Gastroesophageal sphincter (tissue), 4 donors: ENCODE results near the gene SEPTIN11. TPM values are rescaled to one million over a fixed set of nuclear protein-coding genes. Genes with fewer than 3 reads are reported as not detected.

Source experiments
- ATAC-seq: fragments of 150-250 bp; one replicate; pipeline ENCODE4 v1.9.1; 2016; ENCODE audit warnings: mild to moderate bottlenecking, moderate library complexity
- H3K27ac ChIP-seq, 4 donors: fragments of 200-600 bp; sonication (generic) in 3 of 4; 1 replicate in 3 of 4; 2 replicates in 1 of 4; pipeline ENCODE4 v1.5.1; 2016 to 2019
- H3K27me3 ChIP-seq: fragments of 200-600 bp; sonication (generic); one replicate; pipeline ENCODE4 v1.5.1; 2019
- H3K36me3 ChIP-seq, 2 donors: fragments of 200-600 bp; sonication (generic); one replicate each; pipeline ENCODE4 v1.5.1; 2019; ENCODE audit warnings: control low read depth in 1 of 2
- H3K4me1 ChIP-seq, 3 donors: fragments of 200-600 bp; sonication (generic); 1 replicate in 2 of 3; 2 replicates in 1 of 3; pipeline ENCODE4 v1.5.1; 2016 to 2019; ENCODE audit warnings: control low read depth in 2 of 3
- H3K4me3 ChIP-seq, 2 donors: fragments of 200-600 bp; sonication (generic); one replicate each; pipeline ENCODE4 v1.5.1; 2019; ENCODE audit warnings: mild to moderate bottlenecking in 1 of 2, moderate library complexity in 1 of 2
- H3K9me3 ChIP-seq, 3 donors: fragments of 200-600 bp; sonication (generic); one replicate each; pipeline ENCODE4 v1.5.1; 2017 to 2019; ENCODE audit warnings: control low read depth in 2 of 3
- CTCF ChIP-seq, 4 experiments: fragments of 200-600 bp in 2 of 4; fragments of 450-650 bp in 2 of 4; sonication (generic) in 1 of 4; IDR thresholded peaks; one replicate each; pipeline ENCODE4 v1.5.1; 2017 to 2019; ENCODE audit warnings: antibody characterized with exemption in 4 of 4, mild to moderate bottlenecking in 2 of 4, moderate library complexity in 2 of 4
- EP300 ChIP-seq: sonication (generic); formaldehyde crosslinking; IDR thresholded peaks from one replicate; pipeline ENCODE4 v1.6.1; 2017; ENCODE audit warnings: antibody characterized with exemption, mild to moderate bottlenecking
- POLR2A ChIP-seq, 2 donors: fragments of 450-650 bp; IDR thresholded peaks; one replicate each; pipeline ENCODE4 v1.6.1; 2017; ENCODE audit warnings: antibody characterized with exemption in 2 of 2, mild to moderate bottlenecking in 2 of 2, moderate library complexity in 1 of 2
- POLR2AphosphoS5 ChIP-seq: sonication (generic); formaldehyde crosslinking; IDR thresholded peaks from one replicate; pipeline ENCODE4 v1.6.1; 2017; ENCODE audit warnings: antibody characterized with exemption
- WGBS, 2 donors: methylation state at CpG; one replicate each; pipeline ENCODE4 v1.1.5; 2018; ENCODE audit warnings: low coverage in 1 of 2; 5-methylcytosine and 5-hydroxymethylcytosine counted together
- total RNA-seq, 4 donors: library from RNA; depleted of rRNA; stranded (reverse); fragments of >200 nt; gene quantifications; one replicate each; pipeline ENCODE4 v1.1.0, GENCODE V29; 2016

The SEPTIN11 gene
- total RNA-seq, 4 donors from 2014 or later: 65.1 to 192 (median 97.8) TPM

GRCh38 chr4:76995776-76996175 is 46.2 kb downstream of the SEPTIN11 start:
- Histone ChIP-seq H3K36me3 (peaks cover 0 to 37% of the 10 kb centered on the region in 2 donors), H3K27ac (no peak overlapping the region), H3K27me3 (no peaks in the 10 kb centered on the region), H3K4me1 (peaks cover 0 to 7% (median 0%) of the 10 kb centered on the region in 3 donors), H3K4me3 (no peak overlapping the region), H3K9me3 (no peaks in the 10 kb centered on the region)
- WGBS, 2 donors: 88 to 100% methylated on average over 1 of the region's 1 CpG
- no peak for ATAC-seq
- TF ChIP-seq EP300 (no peak), CTCF (IDR thresholded peaks at IDR 0.05) (no peak), POLR2AphosphoS5 (no peak), POLR2A (IDR thresholded peaks at IDR 0.05) (no peak)

- no peak overlapping the region for H3K27ac ChIP-seq
- no peak overlapping the region for H3K4me3 ChIP-seq
- H3K36me3 ChIP-seq: peaks cover 0 to 37% of the 10 kb centered on the region in 2 donors
- no peaks in the 10 kb centered on the region for H3K9me3 ChIP-seq
- ATAC-seq: no peak
- TF ChIP-seq CTCF (IDR thresholded peaks at IDR 0.05) (no peak), POLR2A (IDR thresholded peaks at IDR 0.05) (no peak), POLR2AphosphoS5 (no peak), EP300 (no peak)
- peaks cover 0 to 12% (median 0%) of the 10 kb centered on the region in 3 donors for H3K4me1 ChIP-seq
- no peaks in the 10 kb centered on the region for H3K27me3 ChIP-seq
- 95 to 100% methylated on average over 2 of the region's 2 CpGs for WGBS, 2 donors
These were observed 46.9 kb downstream of the SEPTIN11 start for GRCh38 chr4:76996445-76996844.

DNA sequence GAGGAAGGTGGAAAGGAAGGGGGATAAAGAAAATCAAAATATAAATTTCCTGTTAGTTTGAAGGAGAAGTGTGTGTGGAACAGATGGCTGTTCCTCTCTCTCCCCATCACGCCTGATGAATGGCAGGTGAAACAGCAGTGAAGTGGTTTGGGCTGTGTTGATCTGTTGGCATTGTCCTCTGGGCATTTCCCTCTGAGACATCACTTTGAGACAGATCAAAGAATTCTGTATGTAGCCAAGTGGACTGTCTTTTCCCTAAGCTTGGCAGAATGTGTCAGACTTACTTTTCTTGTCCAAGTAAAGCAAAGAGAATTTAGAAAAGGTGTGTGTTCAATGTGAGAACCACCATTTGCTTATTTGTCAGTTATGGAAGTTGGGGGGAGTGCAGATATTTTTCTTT is 47.5 kb downstream of the SEPTIN11 start:
- Histone ChIP-seq H3K27ac (no peak overlapping the region), H3K4me1 (peaks cover 6 to 18% (median 6%) of the 10 kb centered on the region in 3 donors), H3K36me3 (peaks cover 0 to 37% of the 10 kb centered on the region in 2 donors), H3K4me3 (no peak overlapping the region), H3K9me3 (no peaks in the 10 kb centered on the region), H3K27me3 (no peaks in the 10 kb centered on the region)
- 100% methylated on average over 1 of the region's 1 CpG; no CpG with 5 or more reads in 1 of the 2 donors for WGBS, 2 donors
- TF ChIP-seq POLR2A (IDR thresholded peaks at IDR 0.05) (no peak), CTCF (IDR thresholded peaks at IDR 0.05) (no peak), EP300 (no peak), POLR2AphosphoS5 (no peak)
- ATAC-seq: no peak

- Histone ChIP-seq H3K27ac (no peak overlapping the region), H3K36me3 (peaks cover 0 to 37% of the 10 kb centered on the region in 2 donors), H3K27me3 (no peaks in the 10 kb centered on the region), H3K9me3 (no peaks in the 10 kb centered on the region), H3K4me3 (no peak overlapping the region), H3K4me1 (peaks cover 7 to 23% (median 8%) of the 10 kb centered on the region in 3 donors)
- TF ChIP-seq CTCF (IDR thresholded peaks at IDR 0.05): no peak
- WGBS, 2 donors: 94 to 100% methylated on average over 4 to 5 of the region's 5 CpGs
- ATAC-seq: no peak
These were observed 48.0 kb downstream of the SEPTIN11 start for GRCh38 chr4:76997532-76997931.

DNA sequence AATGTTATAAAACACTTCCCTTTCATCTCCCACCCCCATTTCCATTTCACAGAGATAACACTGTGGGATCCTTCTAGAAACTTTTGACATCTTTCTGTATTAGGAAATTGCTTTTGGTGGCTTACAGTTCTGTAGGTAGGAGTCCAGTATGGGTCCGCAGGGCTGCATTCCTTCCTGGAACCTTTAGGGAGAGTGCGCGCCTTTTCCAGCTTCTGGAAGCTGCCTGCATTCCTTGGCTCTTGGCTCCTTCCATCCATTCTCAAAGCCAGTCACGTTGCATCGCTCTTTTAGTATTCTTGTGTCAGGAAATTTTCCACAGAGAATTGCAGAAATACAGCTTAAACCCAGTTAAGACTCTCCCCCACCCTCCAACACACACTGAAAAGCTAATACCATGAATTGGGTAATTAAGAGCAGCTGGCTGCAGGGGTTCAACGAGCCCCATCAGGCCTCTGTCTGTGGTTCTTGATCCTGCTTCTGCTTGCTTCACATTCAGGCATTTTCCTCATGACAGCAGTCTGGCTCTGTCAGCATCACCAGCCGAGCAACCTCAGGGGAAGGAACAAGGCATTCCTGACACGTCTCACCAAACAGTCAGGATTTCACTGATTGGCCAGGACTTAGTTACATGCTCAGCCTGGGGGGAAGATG is 48.8 kb downstream of the SEPTIN11 start:
- Histone ChIP-seq H3K36me3 (peaks cover 0 to 37% of the 10 kb centered on the region in 2 donors), H3K9me3 (no peaks in the 10 kb centered on the region), H3K4me1 (peaks cover 13 to 31% (median 15%) of the 10 kb centered on the region in 3 donors), H3K4me3 (no peak overlapping the region), H3K27ac (no peak overlapping the region), H3K27me3 (no peaks in the 10 kb centered on the region)
- no peak for ATAC-seq
- TF ChIP-seq POLR2A (IDR thresholded peaks at IDR 0.05) (no peak), EP300 (no peak), CTCF (IDR thresholded peaks at IDR 0.05) (no peak), POLR2AphosphoS5 (no peak)
- WGBS, 2 donors: 76% methylated on average over 6 of the region's 8 CpGs; no CpG with 5 or more reads in 1 of the 2 donors
